Diencephalon (tissue), 1 donor: Measurements from ENCODE around the gene ZCCHC24. TPM values are rescaled to one million over a fixed set of nuclear protein-coding genes. Genes with fewer than 3 reads are reported as not detected.

Experiments used
- total RNA-seq: library from RNA; depleted of rRNA; stranded (reverse); fragments of >200 nt; gene quantifications from one replicate; pipeline ENCODE4 v1.2.3, GENCODE V29; 2014

The ZCCHC24 gene
- total RNA-seq, result 15.2 TPM

DNA sequence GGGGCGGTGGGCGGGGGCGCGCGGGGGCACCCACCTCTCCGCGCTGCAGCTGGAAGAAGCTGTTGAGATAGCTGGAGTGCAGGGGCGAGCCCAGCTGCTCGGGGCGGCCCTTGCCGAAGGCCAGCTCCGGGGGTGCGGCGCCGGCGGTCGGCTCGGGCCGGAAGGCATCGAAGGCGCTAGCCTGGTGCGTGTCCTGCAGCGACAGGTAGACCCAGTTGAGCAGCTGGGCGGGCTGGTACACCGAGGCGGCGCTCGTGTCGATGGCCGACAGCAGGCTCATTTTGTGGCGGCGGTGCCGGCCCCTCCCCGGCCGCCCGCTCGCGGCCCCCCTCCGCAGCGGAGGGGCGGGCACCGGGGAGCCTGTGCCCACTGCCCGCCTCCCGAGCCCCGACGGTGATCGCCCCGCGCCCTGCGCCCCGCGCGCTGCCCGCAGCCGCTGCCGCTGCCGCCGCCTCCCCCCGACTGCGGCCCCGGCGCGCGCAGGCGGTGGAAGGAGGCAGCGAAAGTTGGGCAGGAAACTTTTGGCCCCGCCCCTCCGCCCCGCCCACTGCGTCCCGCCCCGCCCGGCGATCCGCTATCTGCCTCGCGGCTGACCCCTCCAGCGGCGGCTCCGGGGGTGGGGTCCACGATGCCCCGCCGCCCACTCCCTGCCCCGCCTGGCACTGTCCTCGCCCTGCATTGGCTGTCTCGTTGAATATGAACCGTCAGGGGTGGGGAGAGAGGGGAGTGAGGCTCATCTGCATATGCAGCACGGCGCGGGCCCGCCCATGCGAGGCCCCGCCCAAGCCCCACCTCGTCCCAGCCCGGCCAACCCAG is at the start of gene ZCCHC24:
ZCCHC24 (minus strand) TSS at position 464 of the 816 bp plus-strand sequence; CDS start at position 280, 184 bp downstream.

DNA sequence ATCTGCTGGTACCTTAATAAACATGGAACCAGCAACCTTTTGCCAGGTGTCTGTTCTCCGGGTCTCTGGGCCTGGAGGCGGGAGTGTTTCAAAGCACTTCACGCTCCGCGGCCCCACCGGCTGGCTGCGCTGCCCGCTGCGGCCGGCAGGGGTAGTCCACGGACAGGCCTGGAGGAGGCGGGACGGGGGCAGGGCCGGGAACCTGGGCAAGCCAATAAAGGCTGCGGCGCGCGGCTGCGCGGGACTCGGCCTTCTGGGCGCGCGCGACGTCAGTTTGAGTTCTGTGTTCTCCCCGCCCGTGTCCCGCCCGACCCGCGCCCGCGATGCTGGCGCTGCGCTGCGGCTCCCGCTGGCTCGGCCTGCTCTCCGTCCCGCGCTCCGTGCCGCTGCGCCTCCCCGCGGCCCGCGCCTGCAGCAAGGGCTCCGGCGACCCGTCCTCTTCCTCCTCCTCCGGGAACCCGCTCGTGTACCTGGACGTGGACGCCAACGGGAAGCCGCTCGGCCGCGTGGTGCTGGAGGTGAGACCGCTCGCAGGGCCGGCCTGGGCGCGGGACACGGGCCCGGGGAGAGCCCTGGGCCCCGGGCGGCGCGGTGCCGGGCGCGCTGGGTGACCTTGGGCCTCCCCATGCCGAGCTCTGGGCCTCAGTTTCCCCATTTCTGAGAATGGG is 98.1 kb downstream of the ZCCHC24 start, which contains the start of gene PPIF:
PPIF (plus strand) TSS at position 244 of the 668 bp plus-strand sequence; CDS start at position 324, 80 bp downstream.

Other genes starting within 250 kb of the ZCCHC24 start
- 12.0 TPM for gene PPIF, start 98.2 kb downstream of the ZCCHC24 start, total RNA-seq
- gene EIF5AL1, start 66.9 kb upstream of the ZCCHC24 start, total RNA-seq, result 0.23 TPM
- not detected for gene SFTPA2, start 114.8 kb upstream of the ZCCHC24 start, total RNA-seq
- gene SFTPA1, start 165.3 kb upstream of the ZCCHC24 start, total RNA-seq, result not detected